RWPE1 (cell line): Measurements from ENCODE around the gene NECTIN1.

Experiments
- CTCF ChIA-PET: fragments of 350-600 bp; sonication (Branson Sonifier 250); formaldehyde crosslinking; extraction: SDS; loops from one replicate; lab custom pipeline; 2021; lab: Yijun Ruan, JAX
- POLR2A ChIA-PET: fragments of 400-600 bp; formaldehyde crosslinking; extraction: SDS; loops from one replicate; lab custom pipeline; 2020; ENCODE audit warnings: antibody characterized with exemption; ENCODE audit not compliant: low non-redundant PET; lab: Yijun Ruan, JAX
- DNase-seq: peaks from one replicate; pipeline ENCODE4 v3.0.0; 2012; ENCODE audit warnings: low spot score
- H3K27ac ChIP-seq: fragments of 450-650 bp; 2 replicates; pipeline ENCODE4 v1.5.1; 2017
- TF ChIP-seq, protein P1 (sequence below): fragments of 450-650 bp; conservative IDR thresholded peaks from 2 replicates; pipeline ENCODE4 v1.5.1; 2017; ENCODE audit warnings: low read depth, mild to moderate bottlenecking

NECTIN1 gene

DNA sequence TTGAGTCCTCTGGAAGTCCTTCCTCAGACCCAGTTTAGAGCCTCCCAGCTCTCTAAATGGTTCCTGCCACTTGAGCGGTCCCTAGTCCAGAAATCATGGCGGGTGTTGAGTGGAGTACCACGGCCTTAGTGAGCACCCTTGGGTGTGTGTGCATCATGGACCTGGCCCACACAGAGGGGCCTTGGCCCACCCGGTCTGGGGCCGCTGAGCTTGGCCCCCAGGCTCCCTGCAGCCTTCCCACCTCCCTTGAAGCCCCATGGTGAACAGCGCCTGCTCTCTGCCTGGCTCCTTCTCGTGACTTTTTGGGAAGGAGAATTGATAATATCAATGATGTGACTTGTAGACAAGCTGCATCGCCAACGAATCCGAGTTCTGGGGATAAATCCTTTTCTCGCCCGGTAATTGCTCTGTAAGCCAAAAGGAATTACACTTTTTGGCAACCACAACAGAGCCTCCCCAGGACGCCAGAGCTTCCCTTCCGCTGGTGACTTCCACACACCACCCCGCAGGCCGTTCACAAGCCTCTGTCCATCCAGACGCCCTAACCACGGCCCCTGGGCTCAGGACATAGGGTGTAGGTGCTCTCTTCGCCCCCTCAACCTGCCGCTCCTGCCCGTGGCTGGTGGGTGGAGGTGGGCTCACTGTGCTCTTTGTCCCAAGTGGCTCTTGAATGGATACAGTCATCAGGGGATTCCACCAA, 93.8 kb downstream of the NECTIN1 start:
- DNase-seq = no peak
- CTCF ChIA-PET = no interaction called here
- no peak overlapping the region for H3K27ac ChIP-seq
- TF ChIP-seq, protein P1, sequence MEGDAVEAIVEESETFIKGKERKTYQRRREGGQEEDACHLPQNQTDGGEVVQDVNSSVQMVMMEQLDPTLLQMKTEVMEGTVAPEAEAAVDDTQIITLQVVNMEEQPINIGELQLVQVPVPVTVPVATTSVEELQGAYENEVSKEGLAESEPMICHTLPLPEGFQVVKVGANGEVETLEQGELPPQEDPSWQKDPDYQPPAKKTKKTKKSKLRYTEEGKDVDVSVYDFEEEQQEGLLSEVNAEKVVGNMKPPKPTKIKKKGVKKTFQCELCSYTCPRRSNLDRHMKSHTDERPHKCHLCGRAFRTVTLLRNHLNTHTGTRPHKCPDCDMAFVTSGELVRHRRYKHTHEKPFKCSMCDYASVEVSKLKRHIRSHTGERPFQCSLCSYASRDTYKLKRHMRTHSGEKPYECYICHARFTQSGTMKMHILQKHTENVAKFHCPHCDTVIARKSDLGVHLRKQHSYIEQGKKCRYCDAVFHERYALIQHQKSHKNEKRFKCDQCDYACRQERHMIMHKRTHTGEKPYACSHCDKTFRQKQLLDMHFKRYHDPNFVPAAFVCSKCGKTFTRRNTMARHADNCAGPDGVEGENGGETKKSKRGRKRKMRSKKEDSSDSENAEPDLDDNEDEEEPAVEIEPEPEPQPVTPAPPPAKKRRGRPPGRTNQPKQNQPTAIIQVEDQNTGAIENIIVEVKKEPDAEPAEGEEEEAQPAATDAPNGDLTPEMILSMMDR = no peak
- POLR2A ChIA-PET = no interaction called here

DNA sequence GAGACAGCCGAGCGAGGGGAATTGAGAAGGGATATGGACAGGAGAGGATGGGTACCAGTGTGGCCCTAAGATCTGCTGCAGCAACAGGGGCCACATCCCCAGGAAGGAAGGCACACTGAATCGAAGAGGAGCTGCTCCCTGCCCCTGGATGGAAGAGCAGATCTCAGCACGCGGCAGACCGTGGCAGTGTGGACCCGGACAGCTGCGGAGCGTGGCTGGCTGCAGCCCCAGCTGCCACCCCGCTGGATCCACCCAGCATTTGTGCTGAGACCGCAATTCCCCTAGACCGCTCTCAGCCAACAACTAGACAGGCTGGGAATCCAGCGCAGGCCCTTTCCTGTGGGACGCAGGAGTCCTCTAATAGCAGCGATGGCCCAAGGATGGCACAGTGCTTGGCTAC, 94.7 kb downstream of the NECTIN1 start:
- CTCF ChIA-PET = no interaction called here
- TF ChIP-seq, protein P1 = no peak

DNA sequence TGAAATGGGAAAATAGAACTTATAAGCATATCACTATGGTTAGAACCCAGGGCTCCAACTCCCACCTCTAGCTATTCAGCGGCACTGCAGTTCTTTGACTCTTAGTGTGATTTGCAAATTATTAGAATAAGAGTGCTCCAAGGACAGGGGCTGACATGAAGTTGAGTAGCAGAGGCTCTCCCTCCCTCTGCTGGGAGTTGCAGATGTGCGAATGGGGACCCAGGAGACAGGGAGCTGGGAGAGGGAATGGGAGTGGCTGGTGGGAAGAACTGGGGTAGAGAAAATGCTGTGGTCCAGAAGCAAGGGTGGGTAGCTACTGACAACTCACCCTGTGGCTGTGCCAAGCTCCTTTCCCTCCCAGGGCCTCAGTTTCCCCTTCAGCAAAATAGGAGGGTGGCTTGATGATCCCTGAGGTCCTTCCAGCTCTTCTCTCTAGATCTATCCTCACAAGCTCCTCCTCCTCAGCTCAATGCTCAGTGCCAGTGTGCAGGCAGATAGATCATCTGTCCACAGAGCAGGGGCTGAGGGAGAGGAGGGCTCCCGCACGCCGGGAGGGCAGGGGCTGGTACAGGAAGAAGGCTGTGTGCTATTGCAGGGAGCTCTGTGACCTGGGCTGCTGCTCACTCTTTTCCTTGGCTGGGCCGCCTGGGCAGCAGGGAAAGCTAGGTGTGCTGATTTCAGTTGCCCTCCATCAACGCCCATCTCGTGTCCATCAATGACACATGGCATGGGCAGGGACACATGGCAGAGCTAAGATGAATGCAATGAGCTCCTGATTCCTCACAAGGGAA, 99.0 kb downstream of the NECTIN1 start:
- POLR2A ChIA-PET = no interaction called here
- CTCF ChIA-PET = interaction anchor here (0.6 to 2.6 kb wide), 4 partner anchors 11 to 180 kb away, joined by 3 to 9 read pairs (median 4); partner anchors contain the start of gene NECTIN1
- TF ChIP-seq, protein P1 = no peak
- no peak overlapping the region for H3K27ac ChIP-seq
- DNase-seq = no peak

More for the DNA sequence above, 94.7 kb downstream of the NECTIN1 start:
- DNase-seq = no peak
- no peak overlapping the region for H3K27ac ChIP-seq
- POLR2A ChIA-PET = no interaction called here

GRCh38 chr11:119629085-119629484, 99.9 kb downstream of the NECTIN1 start:
- DNase-seq = no peak
- H3K27ac ChIP-seq = no peak overlapping the region
- POLR2A ChIA-PET = no interaction called here
- CTCF ChIA-PET = interaction anchor here (2.6 kb wide), 1 partner anchor 13 kb away, joined by 9 read pairs; no protein-coding TSS in a partner anchor
- TF ChIP-seq, protein P1 = no peak

- no peak for DNase-seq
- POLR2A ChIA-PET = no interaction called here
- H3K27ac ChIP-seq = no peak overlapping the region
- CTCF ChIA-PET = interaction anchor here (0.6 kb wide), 1 partner anchor 14 kb away, joined by 3 read pairs; no protein-coding TSS in a partner anchor
- TF ChIP-seq, protein P1 = no peak
These were observed 101.7 kb downstream of the NECTIN1 start for GRCh38 chr11:119627286-119627685.

DNA sequence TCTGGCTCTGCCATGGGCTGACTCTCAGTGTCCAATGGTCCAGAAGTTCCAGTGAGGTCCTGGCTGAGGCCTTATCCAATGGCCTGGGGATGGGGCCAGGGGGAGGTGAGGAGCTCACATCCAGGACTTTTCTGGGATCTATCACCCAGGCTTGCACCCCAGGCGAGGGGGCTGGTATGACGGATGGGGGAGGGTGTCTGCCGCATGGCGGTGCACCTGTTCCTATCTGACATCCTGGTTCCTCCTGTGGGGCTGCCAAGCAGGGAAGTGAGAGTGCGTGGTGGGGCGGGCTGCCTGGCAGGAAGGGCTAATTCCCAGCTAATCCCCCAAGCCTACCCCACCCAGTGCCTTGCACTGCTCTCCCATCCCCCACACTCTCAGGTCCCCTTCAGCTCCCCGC, 102.1 kb downstream of the NECTIN1 start:
- TF ChIP-seq, protein P1 = no peak
- DNase-seq = no peak
- no peak overlapping the region for H3K27ac ChIP-seq
- ChIA-PET CTCF (interaction anchor here (0.6 to 0.7 kb wide), 3 partner anchors 15 to 586 kb away, joined by 3 to 4 read pairs (median 4); no protein-coding TSS in a partner anchor), POLR2A (no interaction called here)
